GM19035 (cell line): ENCODE results near the gene PHC2.

Source experiments
- ATAC-seq: cut with Tn5 transposase; IDR thresholded peaks from one replicate; pipeline ENCODE4 v1.9.1; 2021; ENCODE audit not compliant: unreplicated experiment

The PHC2 gene

GRCh38 chr1:33372677-33373076, 58.2 kb downstream of the PHC2 start:
- ATAC-seq, result no peak

- no peak for ATAC-seq
Observed at GRCh38 chr1:33372162-33372561, 58.7 kb downstream of the PHC2 start.

GRCh38 chr1:33371334-33371733, 59.6 kb downstream of the PHC2 start:
- ATAC-seq, result no peak

- no peak for ATAC-seq
Observed at GRCh38 chr1:33370827-33371226, 60.1 kb downstream of the PHC2 start.

GRCh38 chr1:33370301-33370700, 60.6 kb downstream of the PHC2 start:
- ATAC-seq, result no peak

GRCh38 chr1:33369764-33370163, 61.1 kb downstream of the PHC2 start:
- no peak for ATAC-seq

- ATAC-seq, result no peak
Observed at GRCh38 chr1:33369081-33369480, 61.8 kb downstream of the PHC2 start.

- ATAC-seq, result no peak
Observed at GRCh38 chr1:33368431-33368830, 62.5 kb downstream of the PHC2 start.

GRCh38 chr1:33367485-33368405, 63.1 kb downstream of the PHC2 start:
- ATAC-seq, result no peak

GRCh38 chr1:33366762-33367484, 64.0 kb downstream of the PHC2 start:
- ATAC-seq, result no peak

- ATAC-seq, result no peak
Observed at GRCh38 chr1:33365560-33365997, 65.3 kb downstream of the PHC2 start.

GRCh38 chr1:33364565-33364918, 66.4 kb downstream of the PHC2 start:
- ATAC-seq, result no peak

- ATAC-seq, result no peak
Observed at GRCh38 chr1:33363470-33363861, 67.4 kb downstream of the PHC2 start.

- ATAC-seq, result no peak
Observed at GRCh38 chr1:33363021-33363420, 67.9 kb downstream of the PHC2 start.

GRCh38 chr1:33361532-33362235, 69.2 kb downstream of the PHC2 start:
- ATAC-seq, result no peak

GRCh38 chr1:33360367-33360766, 70.5 kb downstream of the PHC2 start:
- ATAC-seq, result no peak

GRCh38 chr1:33359931-33360330, 71.0 kb downstream of the PHC2 start:
- ATAC-seq, result no peak

- no peak for ATAC-seq
Observed at GRCh38 chr1:33358795-33359503, 71.9 kb downstream of the PHC2 start.

- no peak for ATAC-seq
Observed at GRCh38 chr1:33358114-33358794, 72.6 kb downstream of the PHC2 start.

- no peak for ATAC-seq
Observed at GRCh38 chr1:33357099-33357498, 73.8 kb downstream of the PHC2 start.
